Renal cortical epithelial cell (primary cell): ENCODE results near the gene CAPZA1. TPM values are rescaled to one million over a fixed set of nuclear protein-coding genes. Genes with fewer than 3 reads are reported as not detected.

ENCODE experiments used
- DNase-seq: peaks from one replicate; pipeline ENCODE4 v3.0.0-alpha.2; 2011; ENCODE audit warnings: low read depth
- total RNA-seq: library from RNA; depleted of rRNA; stranded (reverse); fragments of >200 nt; gene quantifications from 2 replicates; pipeline ENCODE4 v1.2.3, GENCODE V29; 2014

Gene CAPZA1
- total RNA-seq, 1 donor from 2014 or later, result 236 TPM

- no peak for DNase-seq
Measured at GRCh38 chr1:112676543-112676942, 56.9 kb downstream of the CAPZA1 start.

- DNase-seq, result no peak
Measured at GRCh38 chr1:112677501-112677900, 57.9 kb downstream of the CAPZA1 start.

GRCh38 chr1:112678605-112679004 lies 59.0 kb downstream of the CAPZA1 start:
- no peak for DNase-seq

- DNase-seq, result no peak
Measured at GRCh38 chr1:112685913-112686312, 66.3 kb downstream of the CAPZA1 start.

- no peak for DNase-seq
Measured at GRCh38 chr1:112686417-112686816, 66.8 kb downstream of the CAPZA1 start.

GRCh38 chr1:112686835-112687234 lies 67.2 kb downstream of the CAPZA1 start:
- no peak for DNase-seq

GRCh38 chr1:112687361-112687760 lies 67.7 kb downstream of the CAPZA1 start:
- no peak for DNase-seq

- DNase-seq, result no peak
Measured at GRCh38 chr1:112687785-112688496, 68.3 kb downstream of the CAPZA1 start.

- DNase-seq, result no peak
Measured at GRCh38 chr1:112688781-112689193, 69.2 kb downstream of the CAPZA1 start.

GRCh38 chr1:112689196-112689841 lies 69.7 kb downstream of the CAPZA1 start:
- DNase-seq, result no peak

- DNase-seq, result no peak
Measured at GRCh38 chr1:112689842-112690237, 70.2 kb downstream of the CAPZA1 start.

GRCh38 chr1:112692681-112693080 lies 73.0 kb downstream of the CAPZA1 start:
- DNase-seq, result no peak

GRCh38 chr1:112693821-112694220 lies 74.2 kb downstream of the CAPZA1 start:
- no peak for DNase-seq

GRCh38 chr1:112694363-112694929 lies 74.8 kb downstream of the CAPZA1 start:
- DNase-seq, result no peak

- DNase-seq, result no peak
Measured at GRCh38 chr1:112695276-112695675, 75.6 kb downstream of the CAPZA1 start.

- no peak for DNase-seq
Measured at GRCh38 chr1:112696578-112697314, 77.1 kb downstream of the CAPZA1 start.

GRCh38 chr1:112697781-112698201 lies 78.2 kb downstream of the CAPZA1 start:
- no peak for DNase-seq

- DNase-seq, result no peak
Measured at GRCh38 chr1:112698366-112699310, 79.0 kb downstream of the CAPZA1 start.

GRCh38 chr1:112699425-112700144 lies 80.0 kb downstream of the CAPZA1 start:
- DNase-seq, result no peak
